Measurements from ENCODE around the gene C5orf15.

DNA sequence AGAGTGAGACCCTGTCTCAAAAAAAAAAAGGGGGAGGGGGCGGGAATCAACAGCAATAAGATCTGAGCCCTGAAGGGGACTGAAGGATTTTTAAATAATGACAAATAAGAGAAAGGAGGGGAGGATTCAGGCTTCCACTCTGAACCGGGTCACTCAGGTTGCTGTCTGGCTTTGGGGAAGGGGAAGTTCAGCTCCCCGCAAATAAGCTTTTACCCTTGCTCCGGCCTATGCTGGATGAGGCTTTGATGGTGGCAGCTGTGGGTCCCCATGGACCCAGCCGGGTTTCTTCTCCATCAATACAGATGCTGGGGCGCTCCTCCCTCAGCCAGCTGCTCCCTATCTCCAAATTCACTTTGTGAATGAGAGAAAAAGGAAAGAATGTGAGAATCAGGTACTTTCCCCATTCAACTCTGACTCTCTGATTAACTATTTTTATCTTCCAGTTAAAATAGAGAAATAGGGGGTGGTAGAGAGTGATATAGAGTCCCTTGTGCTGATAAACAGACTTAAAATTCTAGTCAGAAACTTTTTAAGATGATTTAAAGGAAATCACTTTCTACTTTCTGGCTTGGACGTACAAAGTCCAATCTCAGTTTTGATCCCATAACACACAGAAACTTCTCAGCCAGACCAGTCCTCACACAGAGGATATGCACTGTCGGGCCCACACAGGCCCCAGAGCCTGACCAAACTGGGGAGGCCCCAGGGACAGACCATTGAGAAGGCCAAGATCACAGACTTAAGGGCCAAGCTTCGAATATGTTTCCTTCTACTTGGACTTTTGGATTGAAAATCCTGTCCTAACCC lies 39.6 kb downstream of the C5orf15 start:
- TF ChIP-seq CTCF (conservative IDR thresholded peaks at IDR 0.05; ENCODE audit: low read depth in 2 of 2) (no peak), POLR2AphosphoS5 (IDR thresholded peaks at IDR 0.05; ENCODE audit: low read depth) (no peak), EZH2 (IDR thresholded peaks at IDR 0.05; ENCODE audit: low read depth, unreplicated experiment) (no peak), EZH2phosphoT487 (IDR thresholded peaks at IDR 0.05; ENCODE audit: unreplicated experiment) (no peak), JUNB (IDR thresholded peaks at IDR 0.05; ENCODE audit: unreplicated experiment) (no peak)
